HG03135 (cell line): ENCODE data around the gene CCDC116.

Source experiments
- ATAC-seq: cut with Tn5 transposase; IDR thresholded peaks from one replicate; pipeline ENCODE4 v1.9.1; 2021; ENCODE audit warnings: mild to moderate bottlenecking, moderate library complexity; ENCODE audit not compliant: unreplicated experiment

Gene CCDC116

DNA sequence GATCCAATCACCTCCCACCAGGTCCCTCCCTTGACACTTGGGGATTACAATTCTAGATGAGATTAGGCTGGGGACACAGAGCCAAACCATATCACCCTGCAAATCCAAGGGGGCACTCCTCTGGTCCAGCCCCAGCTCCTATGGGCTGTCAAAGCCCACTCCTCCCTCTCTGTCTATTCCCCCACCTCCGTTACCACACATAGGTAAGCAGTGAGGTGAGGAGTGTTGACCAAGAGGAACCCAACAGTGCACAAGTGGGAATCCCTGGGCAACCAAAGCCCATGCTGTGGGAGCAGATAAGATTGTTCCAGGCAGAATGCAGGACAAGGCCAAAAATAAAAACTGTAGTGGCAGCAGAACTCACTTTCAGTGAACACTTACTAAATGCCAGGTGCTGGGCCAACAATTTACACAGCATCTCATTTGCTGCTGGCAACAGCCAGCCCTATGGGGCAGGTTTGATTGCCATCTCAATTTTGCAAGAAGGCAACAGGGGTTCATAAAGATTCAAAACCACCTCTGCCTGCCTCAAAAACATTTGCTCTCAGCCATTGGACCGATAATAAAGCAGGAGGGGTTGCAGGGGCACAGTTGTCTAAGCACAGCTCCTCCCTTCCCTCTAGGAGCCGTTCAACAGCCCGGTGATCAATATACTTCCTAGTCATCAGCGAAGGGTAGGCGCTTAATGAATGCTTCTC, 18.4 kb downstream of the CCDC116 start:
- no peak for ATAC-seq

DNA sequence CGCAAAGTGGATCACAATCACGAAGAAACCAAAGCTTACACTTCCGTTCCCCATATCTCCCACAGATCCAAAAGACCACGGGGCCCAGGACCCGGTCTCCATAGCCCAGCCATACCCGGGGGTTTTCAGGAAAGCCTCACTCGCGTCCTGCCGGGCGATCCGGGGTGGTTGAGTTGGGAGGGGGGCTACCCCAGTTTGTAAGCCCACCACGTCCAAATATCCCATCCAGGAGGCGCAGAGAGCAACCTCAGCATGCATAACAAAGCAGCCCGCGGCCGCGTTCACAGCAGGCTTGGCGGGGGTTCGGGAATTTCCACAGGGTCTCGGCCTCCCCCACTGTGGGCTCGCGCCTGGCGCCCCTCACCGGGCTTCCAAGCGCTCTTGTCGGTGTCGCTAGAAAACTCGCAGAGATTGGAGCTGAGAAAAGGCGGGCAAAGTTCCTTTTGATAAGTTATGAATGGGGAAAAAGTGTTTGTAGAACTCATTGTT, 19.0 kb downstream of the CCDC116 start:
- peak; percentile 9 for ATAC-seq

DNA sequence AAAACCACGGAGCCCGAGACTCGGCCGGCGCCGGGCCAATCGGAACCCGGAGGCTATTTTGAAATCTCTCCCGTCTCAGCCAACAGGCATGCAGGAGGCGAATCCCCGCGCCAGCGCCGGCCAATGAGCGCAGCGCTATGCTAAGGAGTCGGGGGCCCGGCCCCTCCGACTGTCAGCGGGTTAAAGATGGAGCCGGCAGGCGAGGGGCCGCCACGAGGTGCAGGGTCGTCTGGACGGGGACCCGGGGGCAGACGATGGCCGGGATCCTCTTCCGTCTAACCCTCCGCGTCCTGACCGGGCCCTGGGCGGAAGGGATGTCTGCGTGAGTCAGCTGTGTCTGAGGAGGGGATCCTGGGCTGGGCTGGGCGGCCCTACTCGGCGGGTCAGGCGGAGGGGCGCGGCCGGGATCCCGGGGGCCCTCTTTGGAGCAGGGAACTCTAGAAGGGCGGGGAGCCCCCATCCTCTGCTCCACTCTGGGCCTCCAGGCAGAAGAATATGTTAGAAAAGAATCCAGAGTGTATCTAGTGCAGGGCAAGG, 19.5 kb downstream of the CCDC116 start:
- peak; percentile 71 for ATAC-seq

- ATAC-seq = peak; percentile 12
Observed at GRCh38 chr22:21652547-21653545, 20.3 kb downstream of the CCDC116 start.

GRCh38 chr22:21657020-21657359, 24.4 kb downstream of the CCDC116 start:
- ATAC-seq = no peak

- ATAC-seq = peak; percentile 59
Observed at GRCh38 chr22:21657360-21658032, 24.9 kb downstream of the CCDC116 start.

- ATAC-seq = no peak
Observed at GRCh38 chr22:21659864-21660525, 27.4 kb downstream of the CCDC116 start.

DNA sequence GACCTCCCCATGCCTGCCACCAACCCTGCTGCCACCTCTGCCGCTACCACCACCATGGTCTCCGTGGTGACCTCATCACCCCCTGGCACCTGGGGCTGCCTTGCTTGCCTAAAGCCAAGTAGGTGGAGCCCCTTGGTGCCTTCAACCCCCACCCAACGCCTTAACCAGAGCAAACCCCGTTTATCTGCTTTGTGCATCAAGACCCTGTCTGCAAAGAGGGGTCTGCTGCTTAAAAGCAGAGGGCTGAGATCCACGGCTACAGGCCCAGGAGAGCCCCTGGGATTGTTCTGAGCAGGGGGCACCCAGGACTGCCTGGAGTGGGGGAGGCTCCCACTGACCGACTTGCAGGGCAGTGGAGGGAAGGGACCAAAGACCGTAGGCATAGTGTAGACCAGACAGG, 28.3 kb downstream of the CCDC116 start:
- ATAC-seq = no peak

- ATAC-seq = no peak
Observed at GRCh38 chr22:21661991-21662390, 29.4 kb downstream of the CCDC116 start.

- ATAC-seq = no peak
Observed at GRCh38 chr22:21663738-21664137, 31.2 kb downstream of the CCDC116 start.

GRCh38 chr22:21665047-21665851, 32.7 kb downstream of the CCDC116 start:
- ATAC-seq = no peak

DNA sequence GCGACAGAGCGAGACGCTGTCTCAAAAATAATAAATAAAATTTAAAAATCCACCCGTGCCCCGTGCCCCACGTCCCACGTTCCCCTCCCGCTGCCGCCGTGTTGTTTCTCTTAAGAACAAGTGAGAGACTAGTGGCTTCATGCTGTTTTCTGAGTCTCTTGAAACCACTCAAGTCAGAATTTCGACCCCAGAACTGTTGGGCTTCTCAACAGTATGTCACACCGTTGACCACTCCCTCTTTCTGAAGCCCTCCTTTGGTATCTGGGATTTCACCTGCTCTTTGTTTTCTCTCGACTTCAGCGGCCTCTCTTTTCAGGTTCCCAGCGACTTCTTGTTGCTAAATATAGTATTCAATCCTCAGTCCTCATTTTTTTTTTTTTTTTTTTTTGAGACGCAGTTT, 34.2 kb downstream of the CCDC116 start:
- ATAC-seq = no peak

GRCh38 chr22:21669026-21669425, 36.5 kb downstream of the CCDC116 start:
- ATAC-seq = no peak

GRCh38 chr22:21672107-21672629, 39.6 kb downstream of the CCDC116 start:
- ATAC-seq = no peak

GRCh38 chr22:21673534-21674321, 41.2 kb downstream of the CCDC116 start:
- ATAC-seq = no peak

- no peak for ATAC-seq
Observed at GRCh38 chr22:21674638-21675245, 42.2 kb downstream of the CCDC116 start.

DNA sequence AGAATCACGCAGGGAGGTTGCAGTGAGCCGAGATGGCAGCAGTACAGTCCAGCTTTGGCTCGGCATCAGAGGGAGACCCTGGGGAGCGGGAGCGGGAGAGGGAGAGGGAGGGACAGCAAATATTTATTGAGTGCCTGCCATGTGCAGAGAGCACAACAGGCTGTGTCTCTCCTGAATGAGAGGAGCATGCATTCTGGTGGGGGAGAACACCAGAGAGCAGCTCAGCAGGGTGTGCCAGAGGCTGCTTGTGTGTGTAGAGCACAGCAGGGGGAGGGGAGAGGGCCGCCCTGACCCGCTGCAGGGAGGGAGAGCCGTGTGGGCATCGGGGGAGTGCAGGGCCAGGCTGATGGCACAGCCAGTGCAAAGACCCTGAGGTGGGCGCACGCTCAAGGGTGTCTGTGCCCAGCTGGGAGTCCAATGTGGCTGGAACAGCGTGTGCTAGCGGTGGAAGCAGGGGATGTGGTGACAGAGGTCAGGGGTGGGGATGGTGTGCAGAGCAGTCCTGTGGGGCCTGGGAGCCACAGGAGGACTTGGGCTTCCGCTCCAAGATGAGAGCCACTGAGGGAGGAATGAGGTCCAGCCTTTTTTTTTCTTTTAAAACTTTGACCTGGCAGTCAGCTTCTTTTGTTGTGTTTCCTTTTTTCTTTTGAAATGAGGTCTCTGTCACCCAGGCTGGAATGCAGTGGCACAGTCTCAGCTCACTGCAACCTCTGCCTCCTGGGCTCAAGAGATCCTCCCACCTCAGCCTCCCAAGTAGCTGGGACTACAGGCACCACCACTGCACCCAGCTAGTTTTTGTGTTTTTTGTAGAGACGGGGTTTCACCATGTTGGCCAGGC, 45.3 kb downstream of the CCDC116 start:
- ATAC-seq = no peak
